Ovary (tissue), 1 donor: ENCODE results near the gene TTC3.

ENCODE experiments used
- EP300 ChIP-seq: sonication (generic); formaldehyde crosslinking; IDR thresholded peaks from one replicate; pipeline ENCODE4 v1.6.1; 2017; ENCODE audit warnings: antibody characterized with exemption
- POLR2A ChIP-seq: fragments of 450-650 bp; IDR thresholded peaks from one replicate; pipeline ENCODE4 v1.6.1; 2017; ENCODE audit warnings: antibody characterized with exemption, mild to moderate bottlenecking, moderate library complexity

DNA sequence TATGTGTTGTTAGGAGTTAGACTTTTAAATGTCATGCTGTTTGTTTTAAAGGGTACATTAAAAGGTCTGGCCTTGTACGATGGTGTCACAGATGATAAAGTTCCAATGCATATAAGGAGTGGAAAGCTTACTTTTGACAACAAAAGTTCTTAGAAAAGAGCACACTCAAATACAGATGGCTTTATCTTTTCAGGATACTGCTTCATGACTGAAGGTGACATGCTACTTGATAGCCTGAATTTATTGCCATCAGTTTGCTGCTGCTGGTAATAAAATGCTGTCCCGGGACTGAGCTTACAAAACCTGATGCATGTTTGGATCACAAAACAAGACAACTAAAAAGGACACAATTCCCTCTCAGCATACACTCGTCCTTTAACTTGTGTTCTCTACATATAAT lies 84.9 kb downstream of the TTC3 start:
- TF ChIP-seq EP300 = no peak
- no peak for TF ChIP-seq POLR2A
